Transverse colon (tissue), 4 donors: ENCODE measurements around the gene ACTN3. TPM values are rescaled to one million over a fixed set of nuclear protein-coding genes. Genes with fewer than 3 reads are reported as not detected.

Source experiments
- DNase-seq: peaks from one replicate; pipeline ENCODE4 v3.0.0-alpha.2; 2019
- H3K27ac ChIP-seq, 4 donors: fragments of 200-600 bp; sonication (generic); 2 replicates each; pipeline ENCODE4 v1.5.1; 2016 to 2018; ENCODE audit warnings: inconsistent platforms in 4 of 4
- H3K27me3 ChIP-seq: fragments of 200-600 bp; sonication (generic); 2 replicates; pipeline ENCODE4 v1.5.1; 2017; ENCODE audit warnings: inconsistent platforms
- H3K36me3 ChIP-seq, 4 donors: fragments of 200-600 bp; sonication (generic); 2 replicates each; pipeline ENCODE4 v1.5.1; 2017 to 2019; ENCODE audit warnings: inconsistent platforms in 4 of 4
- H3K4me1 ChIP-seq, 4 donors: fragments of 200-600 bp; sonication (generic); 2 replicates each; pipeline ENCODE4 v1.5.1; 2017 to 2020; ENCODE audit warnings: inconsistent platforms in 4 of 4
- H3K4me3 ChIP-seq, 4 donors: fragments of 200-600 bp; sonication (generic); 1 replicate in 1 of 4; 2 replicates in 3 of 4; pipeline versions ENCODE4 v1.5.1 to v1.6.1; 2017 to 2019; ENCODE audit warnings: inconsistent platforms in 4 of 4
- H3K9me3 ChIP-seq, 2 donors: fragments of 200-600 bp; sonication (generic); 2 replicates each; pipeline ENCODE4 v1.5.1; 2017 to 2019; ENCODE audit warnings: inconsistent platforms in 2 of 2
- CTCF ChIP-seq, 5 experiments: fragments of 200-600 bp in 3 of 5; fragments of 450-650 bp in 2 of 5; sonication (generic) in 3 of 5; IDR thresholded peaks; 1 replicate in 2 of 5; 2 replicates in 3 of 5; pipeline ENCODE4 v1.5.1; 2016 to 2017; ENCODE audit warnings: antibody characterized with exemption in 5 of 5, inconsistent platforms in 3 of 5, mild to moderate bottlenecking in 2 of 5, moderate library complexity in 1 of 5
- EP300 ChIP-seq: sonication (generic); formaldehyde crosslinking; IDR thresholded peaks from one replicate; pipeline ENCODE4 v1.6.1; 2017; ENCODE audit warnings: antibody characterized with exemption, low read depth
- POLR2A ChIP-seq: fragments of 450-650 bp; IDR thresholded peaks from one replicate; pipeline ENCODE4 v1.6.1; 2016; ENCODE audit warnings: antibody characterized with exemption, mild to moderate bottlenecking, moderate library complexity
- POLR2AphosphoS5 ChIP-seq, 3 donors: sonication (generic); formaldehyde crosslinking; IDR thresholded peaks; one replicate each; pipeline ENCODE4 v1.6.1; 2016; ENCODE audit warnings: antibody characterized with exemption in 3 of 3
- WGBS, 2 donors: methylation state at CpG; one replicate each; pipeline ENCODE4 v1.1.5; 2018; ENCODE audit warnings: low coverage in 1 of 2; 5-methylcytosine and 5-hydroxymethylcytosine counted together
- in situ Hi-C, 4 donors: fragments of 200-750 bp; cut with MboI; loops; one replicate each; pipeline versions ENCODE4 v1.15.0 to v1.15.1; 2017; ENCODE audit warnings: low sequenced_read_pairs in 3 of 4, low pct_ligation_motif_present in 1 of 4, low pct_unique_long_range_greater_than_20kb in 1 of 4
- intact Hi-C: fragments of 100-400 bp; cut with DNase I; formaldehyde crosslinking; loops from one replicate; pipeline ENCODE4 v1.15.1; 2023; ENCODE audit warnings: low total_unique reads
- total RNA-seq, 4 donors: library from RNA; depleted of rRNA; stranded (reverse); fragments of >200 nt; gene quantifications; one replicate each; pipeline ENCODE4 v1.1.0, GENCODE V29; 2016

The ACTN3 gene
- total RNA-seq, 4 donors from 2014 or later: not detected

- Histone ChIP-seq H3K9me3 (no peaks in the 10 kb centered on the region), H3K36me3 (peaks cover 0 to 25% (median 12%) of the 10 kb centered on the region in 4 donors), H3K27ac (no peak overlapping the region), H3K27me3 (no peaks in the 10 kb centered on the region), H3K4me3 (no peak overlapping the region), H3K4me1 (no peaks in the 10 kb centered on the region)
- DNase-seq: no peak
- intact Hi-C loops (no loop called here), in situ Hi-C loops (no loop called here)
- TF ChIP-seq POLR2AphosphoS5 (IDR thresholded peaks at IDR 0.05) (no peak), EP300 (no peak), CTCF (IDR thresholded peaks at IDR 0.05) (no peak), POLR2A (no peak)
- 54 to 90% methylated on average over 3 to 10 of the region's 10 CpGs for WGBS, 2 donors
These were observed 22.2 kb upstream of the ACTN3 start for GRCh38 chr11:66524304-66525040.

GRCh38 chr11:66529069-66529468 is 17.6 kb upstream of the ACTN3 start:
- no peak overlapping the region for H3K4me3 ChIP-seq
- no peaks in the 10 kb centered on the region for H3K27me3 ChIP-seq
- in situ Hi-C loops (no loop called here), intact Hi-C loops (no loop called here)
- no peak for DNase-seq
- H3K36me3 ChIP-seq: peaks cover 0 to 5% (median 0%) of the 10 kb centered on the region in 4 donors
- no peak overlapping the region for H3K27ac ChIP-seq
- 80 to 89% methylated on average over 7 to 10 of the region's 10 CpGs for WGBS, 2 donors
- H3K4me1 ChIP-seq: no peaks in the 10 kb centered on the region
- no peak for TF ChIP-seq CTCF (IDR thresholded peaks at IDR 0.05)
- H3K9me3 ChIP-seq: no peaks in the 10 kb centered on the region

- intact Hi-C loops: no loop called here
- no peak overlapping the region for H3K27ac ChIP-seq
- no peaks in the 10 kb centered on the region for H3K4me1 ChIP-seq
- no peak overlapping the region for H3K4me3 ChIP-seq
- in situ Hi-C loops: no loop called here
- H3K27me3 ChIP-seq: no peaks in the 10 kb centered on the region
- TF ChIP-seq CTCF (IDR thresholded peaks at IDR 0.05): no peak
- no peak for TF ChIP-seq POLR2AphosphoS5 (IDR thresholded peaks at IDR 0.05)
- no peak for TF ChIP-seq POLR2A
- no peak for TF ChIP-seq EP300
- WGBS, 2 donors: 91% methylated on average over 13 of the region's 13 CpGs; no CpG with 5 or more reads in 1 of the 2 donors
- no peaks in the 10 kb centered on the region for H3K9me3 ChIP-seq
- no peak for DNase-seq
- peaks cover 0 to 5% (median 0%) of the 10 kb centered on the region in 4 donors for H3K36me3 ChIP-seq
These were observed 17.0 kb upstream of the ACTN3 start for GRCh38 chr11:66529655-66530054.

GRCh38 chr11:66530927-66531709 is 15.6 kb upstream of the ACTN3 start:
- Histone ChIP-seq H3K36me3 (peaks cover 0 to 5% (median 0%) of the 10 kb centered on the region in 4 donors), H3K9me3 (no peaks in the 10 kb centered on the region), H3K4me3 (no peak overlapping the region), H3K27ac (no peak overlapping the region), H3K27me3 (no peaks in the 10 kb centered on the region), H3K4me1 (no peaks in the 10 kb centered on the region)
- DNase-seq: no peak
- 92% methylated on average over 10 of the region's 10 CpGs; no CpG with 5 or more reads in 1 of the 2 donors for WGBS, 2 donors
- in situ Hi-C loops (no loop called here), intact Hi-C loops (no loop called here)
- no peak for TF ChIP-seq CTCF (IDR thresholded peaks at IDR 0.05)
- TF ChIP-seq POLR2AphosphoS5 (IDR thresholded peaks at IDR 0.05): no peak
- TF ChIP-seq EP300: no peak
- no peak for TF ChIP-seq POLR2A
